Suprapubic skin (tissue), 4 donors: ENCODE results near the gene UXT. TPM values are rescaled to one million over a fixed set of nuclear protein-coding genes. Genes with fewer than 3 reads are reported as not detected.

Experiments
- DNase-seq, 2 donors: peaks; one replicate each; pipeline ENCODE4 v3.0.0-alpha.2; 2019; ENCODE audit warnings: low spot score in 2 of 2
- H3K27ac ChIP-seq: fragments of 200-600 bp; sonication (generic); one replicate; pipeline ENCODE4 v1.5.1; 2019
- H3K27me3 ChIP-seq: fragments of 200-600 bp; sonication (generic); one replicate; pipeline ENCODE4 v1.5.1; 2019
- H3K36me3 ChIP-seq: fragments of 200-600 bp; sonication (generic); one replicate; pipeline ENCODE4 v1.5.1; 2019
- H3K4me1 ChIP-seq: fragments of 200-600 bp; sonication (generic); one replicate; pipeline ENCODE4 v1.5.1; 2019
- H3K4me3 ChIP-seq: fragments of 200-600 bp; sonication (generic); one replicate; pipeline ENCODE4 v1.5.1; 2019; ENCODE audit warnings: mild to moderate bottlenecking
- H3K9me3 ChIP-seq: fragments of 200-600 bp; sonication (generic); one replicate; pipeline ENCODE4 v1.5.1; 2019
- EP300 ChIP-seq: sonication (generic); formaldehyde crosslinking; IDR thresholded peaks from one replicate; pipeline ENCODE4 v1.6.1; 2017; ENCODE audit warnings: antibody characterized with exemption
- POLR2A ChIP-seq, 2 donors: fragments of 450-650 bp; IDR thresholded peaks; one replicate each; pipeline ENCODE4 v1.6.1; 2017; ENCODE audit warnings: antibody characterized with exemption in 2 of 2, mild to moderate bottlenecking in 2 of 2, moderate library complexity in 2 of 2
- POLR2AphosphoS5 ChIP-seq, 3 donors: sonication (generic); formaldehyde crosslinking; IDR thresholded peaks; one replicate each; pipeline ENCODE4 v1.6.1; 2017; ENCODE audit warnings: antibody characterized with exemption in 3 of 3
- WGBS: methylation state at CpG from one replicate; pipeline ENCODE4 v1.1.5; 2018; 5-methylcytosine and 5-hydroxymethylcytosine counted together
- total RNA-seq, 4 donors: library from RNA; depleted of rRNA; stranded (reverse); fragments of >200 nt; gene quantifications; one replicate each; pipeline ENCODE4 v1.1.0, GENCODE V29; 2016
- TF ChIP-seq, protein P1 (sequence below), 2 donors: fragments of 200-600 bp in 1 of 2; fragments of 450-650 bp in 1 of 2; sonication (generic) in 1 of 2; IDR thresholded peaks; one replicate each; pipeline ENCODE4 v1.5.1; 2016 to 2019; ENCODE audit warnings: antibody characterized with exemption in 2 of 2, mild to moderate bottlenecking in 1 of 2, moderate library complexity in 1 of 2

Gene UXT
- total RNA-seq, 4 donors from 2014 or later, result 82.6 to 127 (median 118) TPM

DNA sequence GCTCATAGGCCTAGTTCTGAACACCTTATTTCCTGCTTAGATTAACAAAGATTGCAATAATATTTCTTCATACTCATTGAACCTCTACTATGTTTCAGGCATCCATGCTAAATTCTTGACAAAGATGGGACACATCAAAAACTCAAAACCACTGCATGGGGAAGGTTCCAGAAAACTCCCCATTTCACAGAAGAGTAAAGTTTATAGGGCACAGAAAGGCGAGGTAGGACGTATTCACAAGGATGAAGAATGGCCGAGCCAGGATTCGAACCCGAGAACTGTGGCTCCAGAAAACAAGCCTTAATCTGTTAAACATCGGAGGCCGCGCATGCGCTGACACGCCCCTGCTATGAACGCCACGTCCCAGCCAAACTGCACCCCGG is 688 bp downstream of the UXT start:
- H3K36me3 ChIP-seq, result peaks cover 21% of the 10 kb centered on the region
- 59% methylated on average over 13 of the region's 13 CpGs for WGBS

DNA sequence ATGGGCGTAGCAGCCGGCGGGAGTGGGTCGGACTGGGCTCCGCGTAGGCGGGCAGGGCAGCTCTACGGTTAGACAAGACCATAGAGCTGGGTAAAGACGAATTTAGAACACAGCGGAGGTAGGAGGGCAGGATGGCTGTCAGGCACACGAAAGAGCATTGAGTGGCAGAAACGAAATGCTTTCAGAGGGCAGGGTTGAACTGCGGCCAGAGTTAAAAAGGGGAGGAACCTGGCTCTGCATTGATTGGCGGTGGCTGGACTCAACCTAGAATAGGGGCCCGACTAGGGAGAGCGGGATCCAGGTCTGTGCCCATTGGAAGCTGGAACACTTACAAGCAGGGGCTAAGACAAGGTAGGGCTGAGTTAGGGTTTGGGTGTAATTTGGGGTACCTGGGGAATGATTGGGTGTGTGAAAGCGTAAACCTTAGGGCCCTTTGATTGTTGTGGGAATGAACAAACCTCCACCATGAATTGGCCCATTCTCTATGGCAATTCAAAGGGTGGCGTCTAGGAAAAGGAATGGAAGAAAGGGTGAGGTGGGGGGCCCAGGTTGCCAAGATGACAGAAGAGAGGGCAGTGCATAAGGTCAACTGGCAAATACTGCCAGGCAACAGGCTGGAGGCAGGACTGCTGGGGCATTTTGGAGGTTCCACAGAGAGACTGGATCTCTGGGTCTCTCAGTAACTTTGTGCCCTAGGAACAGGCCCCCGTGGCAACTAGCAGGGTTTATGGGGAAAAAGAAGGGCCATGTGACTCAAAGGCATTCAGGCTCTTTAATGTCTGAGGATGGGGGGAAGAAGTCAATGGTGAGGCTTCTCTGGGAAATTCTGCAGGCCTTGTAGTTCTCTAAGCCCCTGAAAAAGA is 7.7 kb downstream of the UXT start:
- WGBS, result 48% methylated on average over 19 of the region's 19 CpGs
- peaks cover 12% of the 10 kb centered on the region for H3K36me3 ChIP-seq
- H3K4me3 ChIP-seq, result peak overlapping the region; percentile 65
- peaks cover 11% of the 10 kb centered on the region for H3K4me1 ChIP-seq
- H3K27me3 ChIP-seq, result no peaks in the 10 kb centered on the region
- H3K27ac ChIP-seq, result peak overlapping the region; percentile 89
- no peaks in the 10 kb centered on the region for H3K9me3 ChIP-seq
- no peak for DNase-seq
- TF ChIP-seq, protein P1, sequence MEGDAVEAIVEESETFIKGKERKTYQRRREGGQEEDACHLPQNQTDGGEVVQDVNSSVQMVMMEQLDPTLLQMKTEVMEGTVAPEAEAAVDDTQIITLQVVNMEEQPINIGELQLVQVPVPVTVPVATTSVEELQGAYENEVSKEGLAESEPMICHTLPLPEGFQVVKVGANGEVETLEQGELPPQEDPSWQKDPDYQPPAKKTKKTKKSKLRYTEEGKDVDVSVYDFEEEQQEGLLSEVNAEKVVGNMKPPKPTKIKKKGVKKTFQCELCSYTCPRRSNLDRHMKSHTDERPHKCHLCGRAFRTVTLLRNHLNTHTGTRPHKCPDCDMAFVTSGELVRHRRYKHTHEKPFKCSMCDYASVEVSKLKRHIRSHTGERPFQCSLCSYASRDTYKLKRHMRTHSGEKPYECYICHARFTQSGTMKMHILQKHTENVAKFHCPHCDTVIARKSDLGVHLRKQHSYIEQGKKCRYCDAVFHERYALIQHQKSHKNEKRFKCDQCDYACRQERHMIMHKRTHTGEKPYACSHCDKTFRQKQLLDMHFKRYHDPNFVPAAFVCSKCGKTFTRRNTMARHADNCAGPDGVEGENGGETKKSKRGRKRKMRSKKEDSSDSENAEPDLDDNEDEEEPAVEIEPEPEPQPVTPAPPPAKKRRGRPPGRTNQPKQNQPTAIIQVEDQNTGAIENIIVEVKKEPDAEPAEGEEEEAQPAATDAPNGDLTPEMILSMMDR (IDR thresholded peaks at IDR 0.05), result no peak
- TF ChIP-seq EP300 (no peak), POLR2A (IDR thresholded peaks at IDR 0.05) (no peak), POLR2AphosphoS5 (IDR thresholded peaks at IDR 0.05) (no peak)

More for the DNA sequence above, 688 bp downstream of the UXT start:
- Histone ChIP-seq H3K9me3 (no peaks in the 10 kb centered on the region), H3K4me3 (peak overlapping the region; percentile 62), H3K27ac (peak overlapping the region; percentile 97), H3K4me1 (peaks cover 2% of the 10 kb centered on the region), H3K27me3 (no peaks in the 10 kb centered on the region)
- no peak for DNase-seq
- TF ChIP-seq EP300, result peak; percentile 6
- TF ChIP-seq, protein P1 (IDR thresholded peaks at IDR 0.05), result no peak

DNA sequence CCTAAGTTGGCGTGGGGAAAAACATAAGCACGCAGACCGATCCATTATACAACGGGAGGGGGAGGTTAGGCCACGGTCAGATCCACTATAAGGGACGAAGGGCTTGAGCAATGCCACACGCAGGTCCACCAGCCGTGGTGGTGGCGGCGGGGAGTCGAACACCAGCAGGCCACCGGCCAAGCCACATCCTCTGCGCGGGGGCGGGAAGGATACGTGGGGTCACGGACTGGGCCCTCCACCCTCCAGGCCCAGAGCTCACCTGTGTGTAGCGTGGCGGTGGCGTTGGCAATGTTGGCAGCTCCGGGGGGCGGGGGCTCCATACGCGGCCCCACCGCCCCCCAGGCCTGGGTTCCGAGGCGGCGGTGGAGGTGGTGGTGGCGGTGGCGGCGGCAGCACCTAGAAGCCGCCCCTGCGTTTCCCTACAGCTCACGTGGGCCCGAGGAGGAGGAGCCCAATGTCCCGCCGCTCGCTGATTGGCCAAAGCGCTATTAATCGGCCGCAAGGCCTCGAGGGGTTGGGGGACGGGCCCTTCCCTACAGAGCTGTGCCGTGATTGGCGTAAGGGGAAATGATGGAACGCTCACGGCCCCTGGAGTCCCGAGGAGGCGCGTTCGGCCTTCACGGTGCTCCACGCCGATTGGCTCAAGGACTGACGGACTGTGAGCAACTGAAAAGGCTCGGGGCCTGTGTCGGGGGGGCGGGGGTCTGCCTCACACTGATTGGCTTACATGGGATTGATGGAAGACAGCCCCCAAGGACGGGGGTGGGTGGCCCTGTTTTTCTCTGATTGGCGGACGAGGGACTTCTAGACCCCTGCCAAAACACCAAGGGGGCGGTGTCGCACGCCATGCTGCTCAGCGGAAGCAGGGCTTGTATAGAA is 8.6 kb downstream of the UXT start, which contains the start of gene ELK1:
ELK1 (minus strand) TSS at position 400 of the 879 bp plus-strand sequence. CDS start 9,122 bp downstream, outside the sequence.
- 46% methylated on average over 21 of the region's 65 CpGs for WGBS
- peak; percentile 96 to 97 for DNase-seq
- Histone ChIP-seq H3K4me3 (peak within 1 kb of the TSS; percentile 65), H3K4me1 (peaks cover 11% of the 10 kb centered on the region), H3K36me3 (peaks cover 7% of the 10 kb centered on the region), H3K27me3 (no peaks in the 10 kb centered on the region), H3K27ac (peak within 1 kb of the TSS; percentile 89), H3K9me3 (no peaks in the 10 kb centered on the region)
- TF ChIP-seq, protein P1 (IDR thresholded peaks at IDR 0.05), result no peak
- no peak for TF ChIP-seq EP300
- TF ChIP-seq POLR2A (IDR thresholded peaks at IDR 0.05), result peak in 1 of 2 donors; percentile 47

DNA sequence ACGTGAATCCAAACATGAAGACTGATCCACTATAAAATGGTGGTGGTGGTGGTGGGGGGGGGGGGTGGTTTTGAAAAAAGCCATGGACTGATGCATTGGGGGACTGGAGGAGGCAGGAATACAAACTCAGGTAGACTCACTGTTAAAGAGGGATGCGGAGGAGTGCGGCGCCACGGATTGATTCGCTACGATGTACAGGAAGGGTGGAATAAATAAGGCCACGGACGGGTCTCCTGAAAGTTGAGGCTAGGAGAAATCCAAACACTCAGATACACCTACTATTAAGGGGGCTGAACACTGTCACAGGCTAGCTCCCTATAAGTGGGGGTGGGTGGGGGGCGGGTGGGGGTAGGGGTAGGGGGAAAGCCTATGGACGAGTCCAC is 9.2 kb downstream of the UXT start:
- H3K4me1 ChIP-seq, result peaks cover 11% of the 10 kb centered on the region
- no peaks in the 10 kb centered on the region for H3K9me3 ChIP-seq
- no peak for DNase-seq
- H3K4me3 ChIP-seq, result peak overlapping the region; percentile 65
- TF ChIP-seq POLR2A (IDR thresholded peaks at IDR 0.05) (no peak), EP300 (no peak)
- 29% methylated on average over 11 of the region's 11 CpGs for WGBS
- peaks cover 5% of the 10 kb centered on the region for H3K36me3 ChIP-seq
- H3K27me3 ChIP-seq, result no peaks in the 10 kb centered on the region
- H3K27ac ChIP-seq, result peak overlapping the region; percentile 89

DNA sequence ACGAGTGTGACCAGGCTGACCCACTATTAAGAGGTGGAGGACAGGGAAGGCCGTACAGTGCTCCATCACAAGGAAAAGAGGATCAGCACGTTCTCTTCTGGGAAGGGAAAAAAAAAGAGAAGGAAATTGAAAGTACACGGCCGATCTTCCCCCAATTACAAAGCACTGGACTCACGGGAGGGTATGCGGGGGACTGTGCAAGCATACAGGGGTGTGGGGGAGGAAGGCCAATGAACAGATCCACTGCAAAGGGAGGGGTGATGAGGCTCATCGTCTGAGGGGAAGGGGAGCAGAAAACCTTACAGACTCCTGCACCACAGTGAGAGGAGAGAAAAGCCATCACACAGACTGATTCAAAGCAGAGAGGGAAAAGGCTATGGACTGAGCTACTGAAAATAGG is 9.7 kb downstream of the UXT start:
- Histone ChIP-seq H3K27me3 (no peaks in the 10 kb centered on the region), H3K4me3 (peak overlapping the region; percentile 65), H3K27ac (no peak overlapping the region), H3K9me3 (no peaks in the 10 kb centered on the region), H3K36me3 (peaks cover 4% of the 10 kb centered on the region), H3K4me1 (peaks cover 11% of the 10 kb centered on the region)
- no peak for TF ChIP-seq EP300
- TF ChIP-seq, protein P1 (IDR thresholded peaks at IDR 0.05), result no peak
- TF ChIP-seq POLR2AphosphoS5 (IDR thresholded peaks at IDR 0.05), result no peak
- no peak for TF ChIP-seq POLR2A (IDR thresholded peaks at IDR 0.05)
- 56% methylated on average over 8 of the region's 8 CpGs for WGBS
- DNase-seq, result no peak
